ENCODE data around the gene PPP4R4.
A peak's percentile ranks its signal among the peaks of the same experiment; 100 is the strongest.

The PPP4R4 gene

DNA sequence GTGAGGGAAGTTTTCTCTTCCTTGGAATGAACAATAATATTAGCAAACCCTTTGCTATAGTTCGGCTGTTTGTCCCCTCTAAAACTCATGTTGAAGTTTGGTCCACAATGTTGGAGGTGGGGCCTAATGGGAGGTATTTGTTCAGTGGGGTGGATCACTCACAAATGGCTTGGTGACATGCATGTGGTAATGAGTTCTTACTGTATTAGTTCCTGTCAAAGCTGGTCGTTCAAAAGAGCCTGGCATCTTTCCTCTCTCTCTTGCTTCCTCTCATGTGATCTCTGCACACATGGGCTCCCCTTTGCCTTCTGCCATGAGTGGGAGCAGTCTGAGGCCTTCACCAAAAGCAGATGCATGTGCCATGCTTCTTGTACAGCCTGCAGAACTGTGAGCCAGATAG lies 13.1 kb upstream of the PPP4R4 start:
- H4K20me1 ChIP-seq, result no peaks in the 10 kb centered on the region
- H3K27me3 ChIP-seq, result no peaks in the 10 kb centered on the region
- no peak overlapping the region for H3K4me3 ChIP-seq
- no peak overlapping the region for H3K9ac ChIP-seq
- no peaks in the 10 kb centered on the region for H3K36me3 ChIP-seq
- TF ChIP-seq Cebpa-rat (IDR thresholded peaks at IDR 0.05), result no peak
- no peak overlapping the region for H3K27ac ChIP-seq
- H3K4me1 ChIP-seq, result peaks cover 45% of the 10 kb centered on the region
- H3K9me3 ChIP-seq, result no peaks in the 10 kb centered on the region
- no peak overlapping the region; the same call in none of the 2 replicates for H3K4me2 ChIP-seq

DNA sequence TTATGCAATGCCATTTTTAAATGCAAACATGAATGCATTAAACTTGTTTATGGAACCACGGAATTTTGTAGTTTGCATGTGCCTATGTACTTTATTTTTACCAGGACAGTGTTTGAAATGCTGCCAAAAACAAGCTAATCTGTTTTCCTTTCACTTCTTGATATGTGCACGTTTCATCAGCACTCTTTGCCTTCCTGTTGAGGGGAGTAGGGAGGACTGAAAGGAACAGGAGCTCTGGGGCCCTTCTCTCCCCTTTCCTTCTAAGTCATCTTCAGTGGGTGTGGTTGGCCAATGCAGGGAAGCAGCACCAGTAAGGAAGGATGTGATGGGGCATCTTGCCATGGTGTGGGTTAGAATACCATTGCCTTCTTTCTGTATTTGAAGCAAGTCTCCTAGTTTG lies 12.1 kb upstream of the PPP4R4 start:
- H3K27ac ChIP-seq, result no peak overlapping the region
- H3K4me3 ChIP-seq, result no peak overlapping the region
- H3K27me3 ChIP-seq, result no peaks in the 10 kb centered on the region
- H4K20me1 ChIP-seq, result no peaks in the 10 kb centered on the region
- no peak overlapping the region for H3K9ac ChIP-seq
- no peaks in the 10 kb centered on the region for H3K9me3 ChIP-seq
- TF ChIP-seq Cebpa-rat (IDR thresholded peaks at IDR 0.05), result no peak
- H3K4me1 ChIP-seq, result peaks cover 45% of the 10 kb centered on the region
- peak overlapping the region; percentile 28 for H3K4me2 ChIP-seq
- H3K36me3 ChIP-seq, result no peaks in the 10 kb centered on the region

DNA sequence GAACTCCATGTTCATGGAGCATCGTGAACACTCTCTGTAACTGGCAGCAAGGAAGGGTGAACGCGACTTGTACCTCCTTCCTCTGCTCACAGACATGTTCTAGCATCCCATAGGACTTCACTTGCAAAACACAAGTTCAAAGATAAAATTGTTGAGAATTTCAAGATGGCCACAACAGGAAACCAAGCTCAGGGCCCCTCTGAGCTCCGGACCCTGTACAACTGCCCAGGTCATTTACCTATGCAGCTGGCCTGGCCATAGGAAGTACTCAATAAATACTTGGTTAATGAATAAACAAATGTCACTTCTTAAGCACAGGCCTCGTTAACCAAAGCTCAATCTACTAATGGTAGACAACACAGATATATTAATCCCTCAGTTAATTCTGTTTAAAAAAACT lies 11.7 kb upstream of the PPP4R4 start:
- peak overlapping the region; percentile 28 for H3K4me2 ChIP-seq

DNA sequence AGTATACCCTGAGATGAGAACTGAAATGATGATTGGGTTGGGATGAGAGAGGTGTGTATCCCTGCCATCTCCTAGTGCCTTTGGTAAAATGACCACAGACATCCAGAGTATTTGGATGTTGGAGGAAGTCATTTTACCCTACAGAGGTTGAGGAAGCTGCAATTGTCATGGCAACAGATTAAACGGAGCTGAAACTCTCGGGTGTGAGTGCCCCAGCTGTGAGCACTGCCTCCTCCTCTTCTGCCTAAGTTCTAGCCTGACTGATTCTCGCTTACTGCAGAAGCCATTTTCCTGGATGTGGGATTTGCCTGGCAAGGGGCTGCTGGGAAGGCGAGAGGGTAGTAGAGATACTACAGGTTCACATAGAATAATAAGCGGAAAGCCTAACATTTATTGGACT lies 10.3 kb upstream of the PPP4R4 start:
- H3K4me1 ChIP-seq, result peaks cover 34% of the 10 kb centered on the region
- H4K20me1 ChIP-seq, result no peaks in the 10 kb centered on the region
- peak overlapping the region; percentile 27 for H3K4me2 ChIP-seq
- H3K9ac ChIP-seq, result no peak overlapping the region
- H3K27ac ChIP-seq, result no peak overlapping the region
- no peaks in the 10 kb centered on the region for H3K36me3 ChIP-seq
- no peaks in the 10 kb centered on the region for H3K27me3 ChIP-seq
- no peak overlapping the region for H3K4me3 ChIP-seq
- no peak for TF ChIP-seq Cebpa-rat (IDR thresholded peaks at IDR 0.05)
- H3K9me3 ChIP-seq, result no peaks in the 10 kb centered on the region

More for the DNA sequence above, 11.7 kb upstream of the PPP4R4 start:
- H3K27ac ChIP-seq, result no peak overlapping the region
- peaks cover 45% of the 10 kb centered on the region for H3K4me1 ChIP-seq
- no peaks in the 10 kb centered on the region for H3K9me3 ChIP-seq
- no peak for TF ChIP-seq Cebpa-rat (IDR thresholded peaks at IDR 0.05)
- no peak overlapping the region for H3K9ac ChIP-seq
- no peaks in the 10 kb centered on the region for H3K36me3 ChIP-seq
- H3K4me3 ChIP-seq, result no peak overlapping the region
- H3K27me3 ChIP-seq, result no peaks in the 10 kb centered on the region
- H4K20me1 ChIP-seq, result no peaks in the 10 kb centered on the region

DNA sequence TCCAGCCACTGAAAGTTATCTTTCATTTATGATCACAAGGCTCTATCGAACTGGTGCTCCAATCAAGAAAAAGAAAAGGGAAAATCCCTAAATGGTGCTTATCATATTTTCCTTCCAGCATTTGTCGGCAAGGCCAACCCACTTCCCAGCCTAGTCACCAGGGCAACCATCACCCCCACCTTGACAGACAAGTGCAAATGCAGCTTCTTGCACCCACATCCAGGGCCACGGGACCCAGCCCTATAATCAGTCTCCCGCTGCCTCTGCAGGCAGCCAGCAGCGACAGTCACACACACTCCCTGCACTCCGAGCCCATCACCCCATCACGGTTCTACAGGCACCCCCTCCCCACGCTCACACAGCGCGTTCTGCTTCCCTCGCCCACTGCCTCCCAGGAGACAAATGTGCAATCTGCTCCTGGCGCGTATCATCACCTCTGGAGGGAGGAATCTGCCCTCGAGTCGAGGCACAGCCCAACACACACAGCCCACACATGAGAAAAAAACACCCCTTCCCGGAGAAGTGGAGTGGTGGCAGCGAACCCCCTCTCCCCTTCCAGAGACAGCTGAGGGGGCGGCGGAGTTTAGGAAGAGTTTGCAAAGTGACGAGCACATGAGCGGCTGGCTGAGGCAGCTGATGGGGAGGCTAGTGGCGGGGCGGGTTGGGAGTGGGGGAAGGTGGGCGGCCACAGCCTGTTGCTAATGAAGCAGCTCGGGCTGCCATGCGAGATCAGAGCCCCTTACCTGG lies 9.3 kb upstream of the PPP4R4 start:
- Histone ChIP-seq H3K9me3 (no peaks in the 10 kb centered on the region), H3K4me1 (peaks cover 32% of the 10 kb centered on the region), H4K20me1 (no peaks in the 10 kb centered on the region), H3K36me3 (no peaks in the 10 kb centered on the region), H3K27me3 (no peaks in the 10 kb centered on the region), H3K4me2 (no peak overlapping the region), H3K4me3 (no peak overlapping the region), H3K9ac (no peak overlapping the region), H3K27ac (no peak overlapping the region)
- no peak for TF ChIP-seq Cebpa-rat (IDR thresholded peaks at IDR 0.05)

DNA sequence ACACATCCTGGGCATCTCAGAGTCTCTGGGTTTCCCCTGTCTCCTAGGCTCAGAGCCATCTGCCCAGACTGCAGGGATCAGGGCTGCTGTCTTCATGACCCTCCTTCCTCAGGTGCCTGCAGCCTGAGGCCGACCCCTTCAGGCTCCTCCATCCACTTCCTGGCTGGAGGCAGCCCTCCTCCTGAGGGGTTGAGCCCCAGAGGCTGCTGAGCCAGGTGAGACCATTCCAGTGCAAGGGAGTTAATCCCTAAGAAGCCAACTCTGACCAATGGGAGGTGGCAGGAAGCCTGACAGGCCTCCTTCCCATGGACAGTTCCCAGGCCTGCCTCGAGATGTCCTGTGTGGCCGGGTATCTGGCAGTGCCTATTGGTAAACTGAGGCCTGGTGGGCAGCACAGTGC lies 8.4 kb upstream of the PPP4R4 start:
- Histone ChIP-seq H4K20me1 (no peaks in the 10 kb centered on the region), H3K27me3 (no peaks in the 10 kb centered on the region), H3K4me1 (peaks cover 31% of the 10 kb centered on the region), H3K36me3 (no peaks in the 10 kb centered on the region), H3K4me3 (no peak overlapping the region), H3K9ac (no peak overlapping the region), H3K4me2 (no peak overlapping the region), H3K27ac (no peak overlapping the region), H3K9me3 (no peaks in the 10 kb centered on the region)
- no peak for TF ChIP-seq Cebpa-rat (IDR thresholded peaks at IDR 0.05)

DNA sequence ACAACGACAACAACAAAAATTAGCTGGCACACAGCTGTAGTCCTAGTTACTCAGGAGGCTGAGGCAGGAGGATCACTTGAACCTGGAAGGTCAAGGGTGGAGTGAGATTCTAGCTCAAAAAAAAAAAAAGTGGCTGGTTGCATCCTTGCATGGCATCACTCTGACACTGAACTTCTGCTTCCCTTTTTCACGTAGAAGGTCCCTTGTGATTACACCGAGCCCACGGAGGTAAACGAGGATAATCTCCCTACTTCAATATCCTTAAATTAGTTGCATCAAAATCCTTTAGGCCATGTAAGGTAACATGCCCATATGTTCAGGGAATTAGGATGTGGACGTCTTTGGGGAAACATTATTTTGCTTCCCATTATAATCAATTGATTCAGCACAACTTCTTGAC lies 4.0 kb upstream of the PPP4R4 start:
- peaks cover 8% of the 10 kb centered on the region; the same call in 1 of the 2 replicates for H4K20me1 ChIP-seq
- H3K4me3 ChIP-seq, result no peak overlapping the region
- peaks cover 5% of the 10 kb centered on the region; the same call in 1 of the 2 replicates for H3K4me1 ChIP-seq
- no peaks in the 10 kb centered on the region for H3K36me3 ChIP-seq
- H3K27ac ChIP-seq, result no peak overlapping the region
- H3K9me3 ChIP-seq, result no peaks in the 10 kb centered on the region
- no peak overlapping the region for H3K4me2 ChIP-seq
- no peak overlapping the region for H3K9ac ChIP-seq
- H3K27me3 ChIP-seq, result peaks cover 10% of the 10 kb centered on the region
- TF ChIP-seq Cebpa-rat (IDR thresholded peaks at IDR 0.05), result no peak

DNA sequence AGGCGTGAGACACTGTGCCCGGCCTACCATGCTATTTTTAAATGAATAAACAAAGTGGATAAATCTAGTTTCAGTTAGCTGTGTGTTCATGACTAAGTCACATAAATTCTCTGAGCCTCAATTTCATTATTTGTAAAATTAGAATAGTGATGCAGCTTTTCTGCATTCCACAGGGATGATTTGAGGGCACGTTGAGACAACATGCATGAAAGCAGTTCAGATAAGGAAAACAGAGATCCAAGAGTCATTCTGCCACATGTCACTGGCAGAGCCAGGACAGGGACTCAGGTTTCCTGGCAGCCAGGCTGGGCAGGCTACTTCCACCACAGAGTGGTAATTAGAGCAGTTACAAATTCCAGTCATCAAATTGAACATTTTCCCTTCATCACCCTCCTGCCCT lies 2.9 kb upstream of the PPP4R4 start:
- H3K4me2 ChIP-seq, result no peak overlapping the region
- no peak for TF ChIP-seq Cebpa-rat (IDR thresholded peaks at IDR 0.05)
- H3K4me1 ChIP-seq, result peaks cover 5% of the 10 kb centered on the region; the same call in 1 of the 2 replicates
- no peak overlapping the region for H3K27ac ChIP-seq
- H3K9me3 ChIP-seq, result no peaks in the 10 kb centered on the region
- H3K4me3 ChIP-seq, result no peak overlapping the region
- H4K20me1 ChIP-seq, result peaks cover 19% of the 10 kb centered on the region; the same call in 1 of the 2 replicates
- peaks cover 21% of the 10 kb centered on the region for H3K27me3 ChIP-seq
- no peak overlapping the region for H3K9ac ChIP-seq
- H3K36me3 ChIP-seq, result no peaks in the 10 kb centered on the region

DNA sequence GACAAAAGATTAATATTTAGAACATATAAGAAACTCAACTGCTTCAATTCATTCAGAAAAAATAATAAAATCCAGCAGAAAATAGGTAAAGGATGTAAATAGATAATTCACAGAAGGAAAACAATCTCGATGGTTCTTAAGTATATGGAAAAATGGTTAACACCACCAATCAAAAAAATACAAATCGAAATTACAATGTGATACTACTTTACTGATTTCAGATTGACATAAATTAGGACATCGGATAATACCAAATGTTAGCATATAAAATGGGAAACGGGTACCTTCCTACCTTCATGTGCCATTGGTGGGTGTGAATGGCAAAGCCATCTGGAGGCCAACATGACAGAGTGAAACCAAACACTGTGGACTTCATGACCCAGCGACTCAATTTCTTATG lies 1.6 kb upstream of the PPP4R4 start:
- Histone ChIP-seq H3K36me3 (no peaks in the 10 kb centered on the region), H3K27me3 (peaks cover 35% of the 10 kb centered on the region), H3K9me3 (no peaks in the 10 kb centered on the region), H3K9ac (no peak overlapping the region), H3K4me3 (no peak overlapping the region), H3K4me2 (no peak overlapping the region), H4K20me1 (peaks cover 23% of the 10 kb centered on the region; the same call in 1 of the 2 replicates), H3K4me1 (peaks cover 5% of the 10 kb centered on the region; the same call in 1 of the 2 replicates), H3K27ac (no peak overlapping the region)
- no peak for TF ChIP-seq Cebpa-rat (IDR thresholded peaks at IDR 0.05)

DNA sequence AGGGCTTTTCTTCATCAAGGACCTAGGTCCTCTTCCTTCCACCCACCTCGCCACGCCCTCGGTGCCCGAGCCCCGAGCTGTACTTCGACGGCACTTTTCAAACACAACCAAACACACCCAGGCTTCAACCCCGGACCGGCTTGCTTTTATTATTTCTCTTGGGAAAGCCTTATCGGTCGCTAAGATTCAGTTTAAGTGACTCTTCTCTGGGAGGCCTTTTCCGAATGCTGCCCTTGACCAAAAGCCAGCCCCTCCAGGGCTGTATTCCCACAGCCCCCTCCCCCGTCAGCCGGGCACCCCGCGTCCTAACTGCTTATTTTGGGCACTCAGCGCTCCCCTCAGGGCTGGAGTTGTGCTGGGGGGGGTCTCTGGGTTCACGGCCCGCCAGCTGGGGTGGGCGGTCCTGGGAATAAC lies 644 bp upstream of the PPP4R4 start:
- no peak for TF ChIP-seq Cebpa-rat (IDR thresholded peaks at IDR 0.05)
- no peaks in the 10 kb centered on the region for H3K36me3 ChIP-seq
- peak overlapping the region; percentile 60; the same call in 1 of the 2 replicates for H3K27ac ChIP-seq

More for the DNA sequence above, 644 bp upstream of the PPP4R4 start:
- Histone ChIP-seq H3K4me3 (peak overlapping the region; percentile 75), H3K27me3 (peaks cover 40% of the 10 kb centered on the region), H3K4me1 (peaks cover 5% of the 10 kb centered on the region; the same call in 1 of the 2 replicates), H4K20me1 (peaks cover 23% of the 10 kb centered on the region; the same call in 1 of the 2 replicates), H3K9ac (peak overlapping the region; percentile 70; the same call in 1 of the 2 replicates), H3K9me3 (no peaks in the 10 kb centered on the region), H3K4me2 (peak overlapping the region; percentile 94)

All from BLaER1 (cell line).